HG03457 (cell line): ENCODE data around the gene TPI1.
"Not testable (repeated sequence)": the region's sequence is repeated elsewhere in the genome, so short reads cannot be mapped to it uniquely, and the experiment has no call there.

Source experiments
- ATAC-seq: cut with Tn5 transposase; IDR thresholded peaks from one replicate; pipeline ENCODE4 v1.9.1; 2021; ENCODE audit warnings: moderate number of reproducible peaks; ENCODE audit not compliant: unreplicated experiment

TPI1 gene

DNA sequence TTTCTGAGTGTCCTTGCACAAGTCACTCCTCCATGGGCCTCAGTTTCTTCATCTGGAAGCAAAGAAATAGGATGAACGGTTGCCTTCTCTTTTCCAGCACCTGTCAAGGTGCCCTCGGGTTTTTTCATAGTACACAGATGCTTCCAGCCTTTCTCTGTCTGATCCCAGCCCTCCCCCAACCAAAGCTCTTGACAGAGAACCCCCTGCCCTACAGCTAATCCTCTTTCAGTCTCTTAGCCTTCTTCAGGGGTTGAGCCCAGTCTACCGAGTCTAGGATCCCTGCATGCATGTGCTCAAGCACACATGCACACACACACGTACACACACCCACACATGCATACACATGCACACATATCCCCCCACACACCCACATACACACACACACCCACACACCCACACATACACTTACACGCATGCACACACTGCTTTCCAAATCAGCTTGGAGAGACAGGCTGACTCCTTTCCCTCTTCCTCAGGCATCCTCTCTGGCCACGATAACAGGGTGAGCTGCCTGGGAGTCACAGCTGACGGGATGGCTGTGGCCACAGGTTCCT lies 20.9 kb upstream of the TPI1 start:
- ATAC-seq, result no peak

DNA sequence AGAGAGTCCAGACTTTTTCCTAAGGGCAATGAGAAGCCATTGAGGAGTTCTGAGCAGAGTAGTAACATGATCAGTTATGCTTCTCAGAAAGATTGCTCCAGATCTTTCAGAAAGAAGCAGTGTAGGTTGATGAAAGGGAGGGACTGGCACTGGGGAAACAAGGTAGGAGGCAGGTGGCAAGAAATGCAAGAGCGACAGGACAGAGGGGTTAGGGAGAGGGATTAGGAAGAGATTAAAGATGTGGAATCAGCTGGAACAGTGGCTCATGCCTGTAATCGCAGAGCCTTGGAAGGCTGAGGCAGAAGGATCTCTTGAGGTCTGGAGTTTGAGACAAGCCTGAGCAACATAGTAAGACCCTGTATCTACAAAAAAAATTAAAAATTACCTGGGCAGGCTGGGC lies 19.7 kb upstream of the TPI1 start:
- ATAC-seq, result no peak

DNA sequence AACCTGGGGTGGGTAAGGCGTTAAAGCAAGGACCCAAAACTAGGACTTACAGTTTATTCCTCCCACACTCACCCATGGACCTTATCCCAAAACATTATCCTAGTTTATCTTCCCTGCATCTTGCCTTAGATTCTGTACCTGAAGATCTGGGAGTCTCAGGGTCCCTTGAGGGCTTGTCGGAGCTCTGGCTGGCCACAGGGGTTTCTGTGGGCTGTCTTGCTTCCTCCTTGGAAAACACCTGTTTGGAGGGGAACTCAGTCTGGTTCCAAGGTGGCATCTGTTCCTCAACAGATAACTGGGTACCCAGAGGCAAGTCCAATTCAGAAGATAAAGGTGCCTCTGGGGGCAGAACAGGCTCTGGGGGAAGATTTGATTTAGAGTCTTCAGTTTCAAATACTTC lies 17.9 kb upstream of the TPI1 start:
- no peak for ATAC-seq

DNA sequence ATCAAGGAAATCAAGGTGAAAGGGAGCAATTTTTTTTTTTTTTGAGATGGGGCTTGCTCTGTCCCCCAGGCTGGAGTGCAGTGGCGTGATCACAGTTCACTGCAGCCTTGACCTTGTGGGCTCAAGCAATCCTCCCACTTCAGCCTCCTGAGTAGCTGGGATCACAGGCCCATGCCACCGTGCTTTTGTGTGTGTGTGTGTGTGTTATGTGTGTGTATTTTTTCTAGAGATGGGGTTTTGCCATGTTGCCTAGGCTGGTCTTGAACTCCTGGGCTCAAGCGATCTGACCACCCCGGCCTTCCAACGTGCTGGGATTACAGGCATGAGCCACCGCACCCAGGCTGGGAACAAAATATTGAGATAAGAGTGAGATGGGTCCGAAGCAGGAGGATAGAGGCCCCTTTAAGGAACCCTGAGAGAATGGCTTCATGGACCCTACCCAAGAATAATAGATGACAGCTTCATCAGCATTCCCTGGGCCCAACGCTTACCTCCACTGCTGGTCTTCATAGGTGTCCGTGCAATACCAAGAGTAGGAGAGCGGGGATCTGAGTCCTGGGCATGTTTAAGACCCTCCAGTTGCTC lies 17.3 kb upstream of the TPI1 start:
- no peak for ATAC-seq

DNA sequence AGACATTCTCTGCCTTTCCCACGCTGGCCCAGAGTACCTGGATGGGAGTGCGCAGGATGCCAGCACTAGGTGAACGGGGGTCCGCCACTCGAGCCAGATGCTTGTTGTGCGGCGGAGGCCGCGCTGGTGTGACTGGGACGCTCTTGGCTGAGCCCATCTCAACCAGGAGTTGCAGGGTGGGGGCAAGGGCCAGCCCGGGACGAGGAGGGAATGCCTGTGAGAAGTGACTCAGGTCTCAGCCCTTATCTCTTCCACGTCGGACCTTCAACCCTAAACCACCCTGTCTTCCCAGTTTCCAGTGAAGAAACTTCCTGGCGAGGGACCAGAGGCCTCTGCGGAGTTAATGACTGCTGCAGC lies 16.6 kb upstream of the TPI1 start:
- ATAC-seq, result no peak

DNA sequence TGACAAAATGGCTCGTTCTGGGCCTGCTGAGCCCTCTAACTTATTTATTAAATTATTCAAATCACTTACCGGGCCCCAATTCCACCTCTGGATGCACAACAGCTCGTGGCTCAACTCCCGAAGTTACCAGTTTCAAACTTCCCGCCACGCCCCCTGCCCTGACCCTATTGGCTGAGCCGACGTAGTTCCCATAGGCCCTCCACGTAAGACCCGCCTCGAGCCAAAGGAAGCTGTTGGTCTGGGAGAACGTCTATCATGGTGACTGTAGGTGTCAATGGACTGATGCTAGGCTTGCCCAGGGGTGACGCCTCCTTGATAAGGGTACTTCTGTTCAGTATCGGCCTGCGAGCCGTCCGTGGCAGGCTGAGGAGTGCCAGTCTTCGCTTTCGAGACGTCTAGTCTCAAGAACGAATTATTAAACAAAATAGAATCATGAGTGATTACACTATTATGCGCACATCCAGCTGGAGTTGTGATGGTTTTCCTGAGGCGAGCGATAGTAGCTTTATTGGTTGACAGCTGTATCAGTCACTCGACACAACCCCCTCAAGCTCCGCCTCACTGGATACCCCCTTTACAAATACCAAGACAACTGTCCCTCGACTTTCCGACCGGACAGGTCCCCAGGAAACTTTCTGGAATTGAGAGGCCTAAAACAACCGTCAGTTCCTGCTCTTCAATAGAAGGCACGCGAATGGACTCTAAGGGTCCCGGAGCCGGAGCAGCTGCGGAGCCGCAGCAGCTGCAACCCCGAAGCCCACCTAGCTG lies 16.0 kb upstream of the TPI1 start, which contains the start of gene CDCA3:
TSS of gene CDCA3 (minus strand) at position 134 of the 768 bp plus-strand sequence. CDS start 334 bp downstream, outside the sequence.
- peak; percentile 29 for ATAC-seq

DNA sequence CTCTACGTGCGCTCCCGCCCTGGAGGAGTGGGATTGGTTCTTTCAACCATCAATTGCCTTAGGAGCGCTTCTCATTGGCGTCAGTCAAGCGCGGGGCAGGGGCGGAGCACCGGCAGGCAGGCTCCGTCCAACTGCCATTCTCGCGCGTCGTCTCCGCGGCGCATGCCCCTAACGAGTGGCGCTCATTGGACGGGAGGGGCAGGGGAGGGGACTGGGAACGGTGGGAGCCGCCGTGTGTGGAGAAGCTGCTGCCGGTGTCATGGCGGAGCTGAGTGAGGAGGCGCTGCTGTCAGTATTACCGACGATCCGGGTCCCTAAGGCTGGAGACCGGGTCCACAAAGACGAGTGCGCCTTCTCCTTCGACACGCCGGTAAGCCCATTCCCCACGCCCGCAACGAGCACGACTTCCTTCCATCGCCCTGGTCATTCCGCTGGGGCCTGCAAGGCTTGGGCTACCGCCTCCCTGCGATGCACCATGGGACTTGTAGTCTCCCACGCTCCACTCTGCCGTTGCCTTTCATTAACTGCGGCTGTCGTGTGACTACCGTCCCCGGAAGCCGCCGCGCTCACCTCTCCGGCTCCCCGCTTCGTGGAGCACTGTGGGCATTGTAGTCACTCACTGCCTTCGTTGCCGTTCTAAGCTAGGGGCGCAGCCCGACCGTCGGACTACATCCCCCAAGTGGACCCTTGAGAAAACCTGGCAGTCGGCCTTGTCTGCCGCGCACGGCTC lies 15.2 kb upstream of the TPI1 start, which contains the start of gene USP5:
TSS of gene USP5 (plus strand) at position 230 of the 730 bp plus-strand sequence. CDS start at position 260, 30 bp downstream.
- peak; percentile 61 for ATAC-seq

DNA sequence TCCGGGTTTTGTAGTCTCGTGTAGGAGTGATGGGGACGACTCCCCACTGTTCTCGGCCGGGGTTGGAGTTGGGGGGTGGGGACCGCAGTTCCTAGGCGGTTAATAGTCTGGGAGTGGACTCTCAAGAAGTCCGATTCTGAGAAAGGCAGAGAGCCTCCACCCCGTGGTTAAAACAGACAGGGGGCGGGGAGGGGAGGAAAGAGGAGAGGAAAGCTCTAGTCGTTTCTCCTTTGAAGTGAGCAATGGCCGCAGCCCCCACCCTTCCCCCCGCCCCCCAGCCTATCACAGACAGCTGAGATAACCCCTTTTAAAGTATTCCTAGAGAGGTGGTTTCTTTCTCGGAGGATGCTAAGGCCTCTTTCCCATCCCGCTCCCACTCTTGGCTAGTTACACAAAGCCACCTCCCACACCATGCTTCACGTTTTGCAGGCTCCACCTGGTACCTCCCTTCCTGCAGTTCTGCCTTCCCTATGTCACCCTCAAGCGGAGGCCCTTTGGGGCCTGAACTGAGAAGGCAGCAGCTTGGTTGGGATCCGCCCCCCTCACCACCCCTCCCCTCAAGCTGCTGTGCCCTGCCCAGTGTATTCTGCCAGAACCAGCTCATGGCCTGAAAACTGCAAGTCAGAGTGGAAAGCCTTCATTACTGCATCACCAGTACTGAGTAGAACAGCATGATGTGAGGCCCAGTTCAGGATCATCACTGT lies 14.5 kb upstream of the TPI1 start:
- no peak for ATAC-seq

DNA sequence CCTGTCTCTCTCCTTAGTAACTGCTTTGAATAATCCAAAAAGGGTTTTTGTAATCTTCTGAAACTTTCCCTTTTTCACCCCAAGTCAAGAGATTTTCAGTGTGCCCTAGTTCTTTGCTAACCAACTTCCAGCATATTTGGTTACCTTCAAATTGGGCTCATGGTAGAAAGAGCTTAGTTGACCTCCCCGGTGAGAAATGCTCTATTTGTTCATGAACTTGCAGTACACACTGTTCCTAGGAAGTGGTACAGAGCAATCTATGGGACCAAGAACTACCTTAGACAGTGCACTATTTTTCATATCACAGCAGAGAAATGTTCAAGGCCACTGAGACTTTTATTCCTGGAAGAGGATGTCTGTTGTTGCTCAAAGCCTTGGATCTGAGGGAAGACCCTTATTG lies 13.7 kb upstream of the TPI1 start:
- ATAC-seq, result no peak

DNA sequence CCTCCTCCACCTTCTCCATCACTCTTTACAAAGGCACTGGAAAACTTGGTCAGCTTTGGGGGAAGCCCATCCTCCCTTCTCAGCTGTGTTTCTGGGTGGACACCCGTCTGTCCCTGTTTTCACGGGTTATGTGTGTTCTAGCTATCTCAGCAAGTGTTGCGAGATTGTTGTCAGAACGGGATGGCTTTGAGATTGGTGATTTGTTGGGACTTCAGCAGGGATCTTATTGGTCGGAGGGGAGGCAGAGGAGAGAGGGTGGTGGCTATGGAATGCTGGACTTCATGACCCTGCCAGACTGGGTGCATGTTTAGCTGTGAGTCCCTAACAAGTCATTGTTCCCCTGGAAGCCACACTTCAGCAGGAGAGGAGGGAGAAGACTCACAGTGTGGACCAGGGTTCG lies 13.3 kb upstream of the TPI1 start:
- ATAC-seq, result no peak

DNA sequence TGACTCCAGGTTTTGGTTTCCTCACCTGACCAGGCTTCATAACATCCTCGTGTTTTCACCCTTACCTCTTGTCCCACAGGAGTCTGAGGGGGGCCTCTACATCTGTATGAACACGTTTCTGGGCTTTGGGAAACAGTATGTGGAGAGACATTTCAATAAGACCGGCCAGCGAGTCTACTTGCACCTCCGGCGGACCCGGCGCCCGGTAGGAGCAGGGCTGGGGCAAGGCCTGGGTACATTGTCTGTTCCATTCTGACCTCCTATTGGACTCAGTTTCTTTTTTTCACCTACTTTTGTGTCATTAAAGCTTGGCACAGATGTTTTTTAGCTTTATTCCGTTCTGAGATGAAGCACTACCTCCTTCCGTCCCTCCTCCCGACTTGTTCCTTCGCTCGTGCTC lies 12.0 kb upstream of the TPI1 start:
- no peak for ATAC-seq

DNA sequence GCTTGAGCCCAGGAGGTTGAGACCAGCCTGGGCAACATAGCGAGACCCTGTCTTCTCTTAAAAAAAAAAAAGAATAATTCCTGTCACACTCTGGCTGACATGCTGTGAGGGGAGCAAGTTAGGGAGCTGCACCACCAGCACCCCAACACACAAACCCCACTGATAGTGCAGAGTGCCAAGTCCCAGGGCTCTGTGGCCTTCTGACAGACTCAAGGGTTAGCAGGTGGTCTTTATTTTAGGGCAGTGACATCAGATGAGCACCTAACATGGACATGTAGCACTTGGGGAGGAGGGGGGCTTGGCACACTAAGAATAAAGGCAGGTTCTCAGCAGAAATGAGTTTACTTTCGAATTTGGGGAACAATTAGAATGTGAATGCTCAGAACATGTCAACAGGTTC lies 8.5 kb upstream of the TPI1 start:
- no peak for ATAC-seq

DNA sequence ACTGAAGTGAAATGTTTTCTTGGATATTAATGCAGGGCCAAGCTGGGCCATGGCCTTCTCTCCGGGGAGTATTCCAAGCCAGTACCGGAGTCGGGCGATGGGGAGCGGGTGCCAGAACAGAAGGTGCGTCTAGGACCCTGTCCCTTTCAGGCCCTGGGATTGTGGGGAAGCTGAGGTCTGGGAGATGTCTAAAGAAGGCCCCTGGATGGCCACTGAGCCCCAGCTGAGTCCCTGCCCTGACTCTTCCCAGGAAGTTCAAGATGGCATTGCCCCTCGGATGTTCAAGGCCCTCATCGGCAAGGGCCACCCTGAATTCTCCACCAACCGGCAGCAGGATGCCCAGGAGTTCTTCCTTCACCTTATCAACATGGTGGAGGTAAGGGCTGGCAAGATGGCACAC lies 7.2 kb upstream of the TPI1 start:
- no peak for ATAC-seq

DNA sequence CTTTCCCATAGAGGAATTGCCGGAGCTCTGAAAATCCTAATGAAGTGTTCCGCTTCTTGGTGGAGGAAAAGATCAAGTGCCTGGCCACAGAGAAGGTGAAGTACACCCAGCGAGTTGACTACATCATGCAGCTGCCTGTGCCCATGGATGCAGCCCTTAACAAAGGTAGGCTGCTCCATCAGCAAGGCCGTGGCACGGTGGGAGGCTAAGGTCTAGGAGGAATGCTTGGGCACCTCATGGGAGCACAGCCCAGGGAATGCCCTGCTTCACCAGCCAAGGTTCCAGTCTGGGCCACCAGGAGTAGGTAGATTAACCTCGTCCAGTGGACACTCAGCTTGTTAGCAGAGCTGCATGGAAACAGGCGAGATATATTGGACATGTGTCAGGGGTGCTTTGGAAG lies 6.4 kb upstream of the TPI1 start:
- ATAC-seq, result no peak

DNA sequence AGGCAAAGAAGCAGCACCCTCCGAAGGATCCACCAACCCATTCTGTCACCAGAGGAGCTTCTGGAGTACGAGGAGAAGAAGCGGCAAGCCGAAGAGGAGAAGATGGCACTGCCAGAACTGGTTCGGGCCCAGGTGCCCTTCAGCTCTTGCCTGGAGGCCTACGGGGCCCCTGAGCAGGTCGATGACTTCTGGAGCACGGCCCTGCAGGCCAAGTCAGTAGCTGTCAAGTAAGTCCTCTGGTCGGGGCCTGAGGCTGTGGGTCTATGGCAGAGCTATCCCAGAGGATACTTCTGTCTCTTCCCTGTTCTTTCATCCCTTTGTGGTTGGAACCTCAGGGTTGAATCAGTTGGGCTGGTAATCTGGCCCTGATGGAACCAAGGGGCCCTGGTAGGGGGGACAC lies 5.9 kb upstream of the TPI1 start:
- ATAC-seq, result no peak

DNA sequence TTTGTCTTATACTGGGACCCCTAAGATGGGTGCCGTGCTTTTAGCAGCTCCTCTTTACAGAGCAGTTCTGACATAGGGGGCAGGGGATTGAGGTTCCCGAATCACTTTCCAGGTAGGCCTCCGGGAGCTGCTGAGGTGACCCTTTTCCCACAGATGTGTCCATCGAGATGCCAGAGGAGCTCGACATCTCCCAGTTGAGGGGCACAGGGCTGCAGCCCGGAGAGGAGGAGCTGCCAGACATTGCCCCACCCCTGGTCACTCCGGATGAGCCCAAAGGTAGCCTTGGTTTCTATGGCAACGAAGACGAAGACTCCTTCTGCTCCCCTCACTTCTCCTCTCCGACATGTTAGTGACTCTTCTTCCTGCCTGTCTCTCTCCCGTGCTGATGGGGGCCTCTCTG lies 4.3 kb upstream of the TPI1 start:
- no peak for ATAC-seq

DNA sequence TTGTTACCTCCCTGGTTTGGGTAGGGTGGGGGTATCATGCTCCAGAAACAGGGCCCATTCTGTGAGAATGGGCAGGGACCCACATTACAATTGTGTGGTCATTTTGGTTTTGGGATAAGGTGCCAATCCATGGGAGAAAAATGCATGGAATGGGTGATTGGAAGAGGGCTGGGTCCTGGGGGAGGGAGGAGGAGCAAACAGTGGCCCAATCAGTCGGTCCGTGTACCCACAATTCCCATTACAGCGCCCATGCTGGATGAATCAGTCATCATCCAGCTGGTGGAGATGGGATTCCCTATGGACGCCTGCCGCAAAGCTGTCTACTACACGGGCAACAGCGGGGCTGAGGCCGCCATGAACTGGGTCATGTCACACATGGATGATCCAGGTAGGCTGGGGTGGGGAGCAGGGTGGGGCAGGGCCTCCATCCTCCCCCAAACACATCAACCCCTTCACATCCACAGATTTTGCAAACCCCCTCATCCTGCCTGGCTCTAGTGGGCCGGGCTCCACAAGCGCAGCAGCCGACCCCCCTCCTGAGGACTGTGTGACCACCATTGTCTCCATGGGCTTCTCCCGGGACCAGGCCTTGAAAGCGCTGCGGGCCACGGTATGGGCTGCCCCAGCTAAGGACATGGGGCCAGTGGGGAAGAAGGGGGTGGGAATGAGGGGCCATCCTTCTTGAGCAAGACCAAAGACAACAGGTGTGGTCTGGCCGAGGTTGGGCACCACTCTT lies 3.6 kb upstream of the TPI1 start:
- no peak for ATAC-seq

DNA sequence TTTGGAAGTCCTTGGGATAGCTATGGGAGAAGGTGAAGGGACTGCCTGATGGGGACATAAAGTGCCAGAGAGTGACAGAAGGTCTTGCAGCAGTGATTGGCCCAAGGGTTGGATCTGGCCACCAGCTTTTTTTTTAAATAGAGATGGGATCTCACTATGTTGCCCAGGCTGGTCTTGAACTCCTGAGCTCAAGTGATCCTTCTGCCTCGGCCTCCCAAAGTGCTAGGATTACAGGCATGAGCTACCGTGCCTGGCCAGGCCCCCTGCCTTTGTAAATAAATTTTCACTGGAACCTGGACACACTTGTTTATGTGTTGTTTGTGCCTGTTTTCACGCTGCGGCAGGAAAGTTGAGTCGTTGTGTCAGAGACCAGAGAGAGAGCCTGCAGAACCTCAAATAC lies 2.0 kb upstream of the TPI1 start:
- ATAC-seq, result not testable (repeated sequence)

DNA sequence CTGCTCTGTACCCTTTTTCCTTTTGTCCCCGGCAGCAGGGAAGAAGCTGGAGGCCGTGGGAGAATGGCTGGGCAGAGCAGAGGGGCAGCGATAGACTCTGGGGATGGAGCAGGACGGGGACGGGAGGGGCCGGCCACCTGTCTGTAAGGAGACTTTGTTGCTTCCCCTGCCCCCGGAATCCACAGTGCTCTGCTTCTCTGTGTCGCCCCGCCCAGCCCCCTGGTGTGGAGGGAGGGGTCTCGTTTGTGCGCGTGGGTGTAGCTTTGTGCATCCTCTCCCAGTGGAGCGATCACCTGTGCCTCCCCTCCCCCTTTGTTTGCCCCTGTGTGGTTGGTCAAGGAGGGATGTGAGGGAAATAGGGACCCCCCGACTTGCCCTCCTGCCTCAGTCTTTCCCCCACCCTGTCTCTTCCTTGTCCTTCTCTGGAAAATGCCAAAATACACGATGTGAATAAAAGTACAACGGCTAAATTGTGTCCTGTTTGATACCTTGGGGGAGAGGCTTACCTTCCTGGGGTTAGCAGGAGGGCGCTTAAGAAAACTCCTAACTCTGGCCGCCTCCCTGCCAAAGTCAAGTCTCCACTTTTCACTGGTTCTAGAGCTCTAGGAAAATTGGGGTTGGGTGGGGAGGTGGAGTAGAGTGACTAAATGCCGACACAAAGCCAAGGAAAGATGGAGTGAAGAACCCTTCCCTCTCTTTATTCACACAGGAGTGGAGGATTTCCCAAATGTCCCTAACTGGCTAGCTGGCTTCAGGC lies 990 bp upstream of the TPI1 start:
- ATAC-seq, result no peak

DNA sequence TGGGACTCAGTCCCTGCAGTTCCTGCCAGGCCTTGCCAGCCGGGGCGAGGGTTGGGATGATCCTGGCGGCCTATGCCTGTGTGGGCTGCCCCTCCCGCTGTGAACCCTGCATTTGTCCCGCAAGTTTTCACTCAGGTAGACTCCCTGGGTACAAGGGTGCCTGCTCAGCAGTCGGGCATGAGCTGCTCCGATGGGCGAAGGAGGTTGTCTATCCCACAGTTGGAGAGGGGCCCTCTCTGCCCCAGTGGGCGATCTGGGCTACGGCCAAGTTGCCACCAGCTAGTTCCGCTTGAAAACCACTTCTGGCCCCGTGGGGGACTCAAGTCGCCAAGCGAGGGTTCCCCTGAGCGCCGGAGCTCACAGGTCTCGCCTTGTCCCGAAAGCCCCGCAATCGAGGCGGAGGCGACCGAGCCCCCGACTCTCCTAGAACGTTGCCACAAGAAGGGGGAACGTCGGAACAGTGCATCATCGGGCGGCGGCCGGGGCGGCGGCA lies 365 bp upstream of the TPI1 start:
- ATAC-seq, result no peak
